ENCODE data around the gene ZNF442.
"Not testable (repeated sequence)": the region's sequence is repeated elsewhere in the genome, so short reads cannot be mapped to it uniquely, and the experiment has no call there.

ZNF442 gene

GRCh38 chr19:12314553-12314952, 50.9 kb downstream of the ZNF442 start:
- no peak overlapping the region for H3K4me3 ChIP-seq (ENCODE audit: low read length)
- TF ChIP-seq, protein P1, sequence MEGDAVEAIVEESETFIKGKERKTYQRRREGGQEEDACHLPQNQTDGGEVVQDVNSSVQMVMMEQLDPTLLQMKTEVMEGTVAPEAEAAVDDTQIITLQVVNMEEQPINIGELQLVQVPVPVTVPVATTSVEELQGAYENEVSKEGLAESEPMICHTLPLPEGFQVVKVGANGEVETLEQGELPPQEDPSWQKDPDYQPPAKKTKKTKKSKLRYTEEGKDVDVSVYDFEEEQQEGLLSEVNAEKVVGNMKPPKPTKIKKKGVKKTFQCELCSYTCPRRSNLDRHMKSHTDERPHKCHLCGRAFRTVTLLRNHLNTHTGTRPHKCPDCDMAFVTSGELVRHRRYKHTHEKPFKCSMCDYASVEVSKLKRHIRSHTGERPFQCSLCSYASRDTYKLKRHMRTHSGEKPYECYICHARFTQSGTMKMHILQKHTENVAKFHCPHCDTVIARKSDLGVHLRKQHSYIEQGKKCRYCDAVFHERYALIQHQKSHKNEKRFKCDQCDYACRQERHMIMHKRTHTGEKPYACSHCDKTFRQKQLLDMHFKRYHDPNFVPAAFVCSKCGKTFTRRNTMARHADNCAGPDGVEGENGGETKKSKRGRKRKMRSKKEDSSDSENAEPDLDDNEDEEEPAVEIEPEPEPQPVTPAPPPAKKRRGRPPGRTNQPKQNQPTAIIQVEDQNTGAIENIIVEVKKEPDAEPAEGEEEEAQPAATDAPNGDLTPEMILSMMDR (conservative IDR thresholded peaks at IDR 0.05; ENCODE audit: low read depth, low read length): no peak
- DNase-seq (ENCODE audit: low read depth): no peak

GRCh38 chr19:12308891-12309290, 56.6 kb downstream of the ZNF442 start:
- DNase-seq (ENCODE audit: low read depth); H3K4me3 ChIP-seq (ENCODE audit: low read length): not testable (repeated sequence)

Data from retinal pigment epithelial cell (primary cell).